ENCODE data around the gene ATAT1. TPM values are rescaled to one million over a fixed set of nuclear protein-coding genes. Genes with fewer than 3 reads are reported as not detected.
A peak's percentile ranks its signal among the peaks of the same experiment; 100 is the strongest.

ATAT1 gene
- total and polyA plus RNA-seq, 9 of the 15 experiments (the other 6 are each of a cell fraction or from before 2014, with no cell fraction given), result 0.65 to 5.8 (median 1.6) TPM

GRCh38 chr6:30616811-30617564 lies 9.7 kb upstream of the ATAT1 start, which contains the start of gene PPP1R10 (continued):
- TF ChIP-seq ZNF318 (IDR thresholded peaks at IDR 0.05; ENCODE audit: borderline replicate concordance in 1 of 2, low read depth in 1 of 2) (peak in 1 of 2 experiments; percentile 76; a peak in 2 of 4 replicates), NR0B1 (IDR thresholded peaks at IDR 0.05; ENCODE audit: partially characterized antibody) (no peak), ZHX1 (conservative IDR thresholded peaks at IDR 0.05; ENCODE audit: low read length) (peak; percentile 93), GTF3C2 (IDR thresholded peaks at IDR 0.05; ENCODE audit: borderline replicate concordance, extremely low read depth, insufficient read length) (no peak), CBX3 (IDR thresholded peaks at IDR 0.05; ENCODE audit: borderline replicate concordance in 1 of 2, low read length in 2 of 2) (peak in 1 of 2 experiments; percentile 53; a peak in 1 of 3 replicates), BMI1 (IDR thresholded peaks at IDR 0.05; ENCODE audit: low read length) (no peak), TEAD1 (CRISPR knock-in tag; IDR thresholded peaks at IDR 0.05) (peak; percentile 44 to 70; a peak in 1 of 4 replicates), MLX (CRISPR knock-in tag; conservative IDR thresholded peaks at IDR 0.05) (peak in 1 of 2 experiments; percentile 93; a peak in 2 of 4 replicates)

Data from K562 (cell line).